CD14-positive monocyte (primary cell): ENCODE data around the gene NAA60. TPM values are rescaled to one million over a fixed set of nuclear protein-coding genes. Genes with fewer than 3 reads are reported as not detected.
A peak's percentile ranks its signal among the peaks of the same experiment; 100 is the strongest.

Experiments used
- DNase-seq, 3 donors: peaks; one replicate each; pipeline ENCODE4 v3.0.0-alpha.2; 2011 to 2022
- H2AFZ ChIP-seq: 2 replicates; pipeline ENCODE4 v1.6.0; 2012; ENCODE audit warnings: mild to moderate bottlenecking, low read depth, low read length, inconsistent platforms; ENCODE audit not compliant: insufficient read depth, poor library complexity, severe bottlenecking
- H3K27ac ChIP-seq, 2 donors: 1 replicate in 1 of 2; 2 replicates in 1 of 2; pipeline ENCODE4 v1.5.1; 2012 to 2013; ENCODE audit warnings: low read length in 2 of 2, control low read depth in 1 of 2, inconsistent platforms in 1 of 2, low read depth in 1 of 2, mild to moderate bottlenecking in 1 of 2
- H3K27me3 ChIP-seq, 2 donors: one replicate each; pipeline versions ENCODE4 v1.6.0 to v1.6.1; 2011 to 2013; ENCODE audit warnings: low read length in 2 of 2; ENCODE audit not compliant: control insufficient read depth in 2 of 2, insufficient read depth in 2 of 2
- H3K36me3 ChIP-seq, 2 donors: replicated peaks in 1 of 2; 1 replicate in 1 of 2; 2 replicates in 1 of 2; pipeline versions ENCODE4 v1.5.1 to v1.6.1; 2012 to 2013; ENCODE audit warnings: low read length in 2 of 2, control low read depth in 1 of 2, inconsistent platforms in 1 of 2, mild to moderate bottlenecking in 1 of 2; ENCODE audit not compliant: insufficient read depth in 2 of 2, control insufficient read depth in 1 of 2
- H3K4me1 ChIP-seq, 2 donors: 1 replicate in 1 of 2; 2 replicates in 1 of 2; pipeline versions ENCODE4 v1.5.1 to v1.6.1; 2012 to 2013; ENCODE audit warnings: low read length in 2 of 2, control low read depth in 1 of 2, inconsistent platforms in 1 of 2, mild to moderate bottlenecking in 1 of 2, moderate library complexity in 1 of 2; ENCODE audit not compliant: insufficient read depth in 2 of 2, control insufficient read depth in 1 of 2
- H3K4me2 ChIP-seq: replicated peaks from 2 replicates; pipeline ENCODE3; 2012; ENCODE audit warnings: low read length, moderate library complexity, mild to moderate bottlenecking; ENCODE audit not compliant: poor library complexity, severe bottlenecking; ENCODE audit errors: extremely low read depth
- H3K4me3 ChIP-seq, 3 experiments: fragments of 200-600 bp in 1 of 3; sonication (generic) in 1 of 3; replicated peaks in 1 of 3; 1 replicate in 2 of 3; 2 replicates in 1 of 3; pipeline ENCODE4 v1.5.1; 2011 to 2013; ENCODE audit warnings: low read length in 3 of 3, mild to moderate bottlenecking in 3 of 3, control low read depth in 2 of 3, low read depth in 2 of 3, inconsistent platforms in 1 of 3, moderate library complexity in 1 of 3
- H3K79me2 ChIP-seq: 2 replicates; pipeline ENCODE4 v1.6.0; 2012; ENCODE audit warnings: mild to moderate bottlenecking, control low read depth, inconsistent platforms, low read length, moderate library complexity; ENCODE audit not compliant: insufficient read depth
- H3K9ac ChIP-seq: 2 replicates; pipeline ENCODE4 v1.6.0; 2017; ENCODE audit warnings: low read length, mild to moderate bottlenecking; ENCODE audit not compliant: insufficient read depth, poor library complexity, severe bottlenecking
- H3K9me3 ChIP-seq, 2 donors: replicated peaks in 1 of 2; 1 replicate in 1 of 2; 2 replicates in 1 of 2; pipeline versions ENCODE4 v1.5.1 to v1.6.1; 2012 to 2013; ENCODE audit warnings: low read length in 2 of 2, control low read depth in 1 of 2; ENCODE audit not compliant: control insufficient read depth in 1 of 2, insufficient read depth in 1 of 2
- H4K20me1 ChIP-seq: 2 replicates; pipeline ENCODE4 v1.6.0; 2012; ENCODE audit warnings: mild to moderate bottlenecking, low read length, control low read depth, moderate library complexity; ENCODE audit not compliant: insufficient read depth
- H3K27ac Mint-ChIP-seq, 7 donors: one replicate each; pipeline ENCODE4 v1.8.0; 2020; ENCODE audit warnings: mild to moderate bottlenecking in 7 of 7, mixed read lengths in 7 of 7, moderate library complexity in 6 of 7, inconsistent platforms in 2 of 7
- H3K27me3 Mint-ChIP-seq, 3 donors: one replicate each; pipeline ENCODE4 v1.8.0; 2021 to 2022; ENCODE audit warnings: low read depth in 3 of 3, mild to moderate bottlenecking in 3 of 3, mixed read lengths in 3 of 3, moderate library complexity in 3 of 3, inconsistent platforms in 1 of 3
- H3K36me3 Mint-ChIP-seq, 2 donors: one replicate each; pipeline ENCODE4 v1.8.0; 2020; ENCODE audit warnings: mixed read lengths in 2 of 2, inconsistent platforms in 1 of 2, mild to moderate bottlenecking in 1 of 2
- H3K4me1 Mint-ChIP-seq: one replicate; pipeline ENCODE4 v1.8.0; 2020; ENCODE audit warnings: mild to moderate bottlenecking, mixed read lengths
- H3K4me3 Mint-ChIP-seq, 2 donors: one replicate each; pipeline ENCODE4 v1.8.0; 2020; ENCODE audit warnings: mild to moderate bottlenecking in 2 of 2, mixed read lengths in 2 of 2, moderate library complexity in 1 of 2
- H3K9me3 Mint-ChIP-seq, 7 donors: one replicate each; pipeline ENCODE4 v1.8.0; 2020 to 2022; ENCODE audit warnings: mixed read lengths in 7 of 7, mild to moderate bottlenecking in 6 of 7, moderate library complexity in 6 of 7, inconsistent platforms in 2 of 7
- CTCF ChIP-seq: fragments of 200-600 bp; IDR thresholded peaks from one replicate; pipeline ENCODE4 v1.8.0; 2022; ENCODE audit warnings: antibody characterized with exemption, mild to moderate bottlenecking
- WGBS: methylation state at CpG from one replicate; pipeline ENCODE4 v1.1.5; 2013; ENCODE audit warnings: missing lambda C conversion rate; ENCODE audit not compliant: insufficient coverage; 5-methylcytosine and 5-hydroxymethylcytosine counted together
- intact Hi-C, 2 donors: fragments of 100-400 bp; cut with micrococcal nuclease; formaldehyde crosslinking; loops; one replicate each; pipeline versions ENCODE4 v1.15.0 to v1.15.1; 2023
- polyA plus RNA-seq, 3 donors: library from polyadenylated mRNA; depleted of rRNA in 1 of 3; unstranded in 2 of 3; stranded (reverse) in 1 of 3; fragments of 300-500 nt in 2 of 3; fragments of >200 nt in 1 of 3; fragmentation: Illumina TruSeq in 2 of 3; gene quantifications; 1 replicate in 2 of 3; 2 replicates in 1 of 3; pipeline ENCODE4 v1.2.3, GENCODE V29; 2012 to 2021

Gene NAA60
- polyA plus RNA-seq, 3 donors = 19.5 to 48.8 (median 29.7) TPM

GRCh38 chr16:3510416-3510815, 66.9 kb downstream of the NAA60 start:
- no peak overlapping the region for H3K4me3 Mint-ChIP-seq
- Histone ChIP-seq H3K4me1 (no peaks in the 10 kb centered on the region), H3K4me2 (no peak overlapping the region), H3K36me3 (peaks cover 0 to 18% of the 10 kb centered on the region in 2 donors), H3K4me3 (no peak overlapping the region), H4K20me1 (no peaks in the 10 kb centered on the region), H3K9me3 (no peaks in the 10 kb centered on the region), H3K27me3 (no peaks in the 10 kb centered on the region), H2AFZ (no peak overlapping the region), H3K9ac (no peak overlapping the region), H3K79me2 (no peaks in the 10 kb centered on the region), H3K27ac (no peak overlapping the region)
- peaks cover 0 to 2% (median 0%) of the 10 kb centered on the region in 3 donors for H3K27me3 Mint-ChIP-seq
- H3K36me3 Mint-ChIP-seq = peaks cover 19 to 33% of the 10 kb centered on the region in 2 donors
- no peak for DNase-seq
- intact Hi-C loops = no loop called here
- H3K4me1 Mint-ChIP-seq = peaks cover 2% of the 10 kb centered on the region
- no peak for TF ChIP-seq CTCF
- peak overlapping the region in 1 of 7 donors; percentile 5 for H3K27ac Mint-ChIP-seq
- H3K9me3 Mint-ChIP-seq = peaks cover 0 to 3% (median 0%) of the 10 kb centered on the region in 7 donors
- 76% methylated on average over 9 of the region's 10 CpGs for WGBS

DNA sequence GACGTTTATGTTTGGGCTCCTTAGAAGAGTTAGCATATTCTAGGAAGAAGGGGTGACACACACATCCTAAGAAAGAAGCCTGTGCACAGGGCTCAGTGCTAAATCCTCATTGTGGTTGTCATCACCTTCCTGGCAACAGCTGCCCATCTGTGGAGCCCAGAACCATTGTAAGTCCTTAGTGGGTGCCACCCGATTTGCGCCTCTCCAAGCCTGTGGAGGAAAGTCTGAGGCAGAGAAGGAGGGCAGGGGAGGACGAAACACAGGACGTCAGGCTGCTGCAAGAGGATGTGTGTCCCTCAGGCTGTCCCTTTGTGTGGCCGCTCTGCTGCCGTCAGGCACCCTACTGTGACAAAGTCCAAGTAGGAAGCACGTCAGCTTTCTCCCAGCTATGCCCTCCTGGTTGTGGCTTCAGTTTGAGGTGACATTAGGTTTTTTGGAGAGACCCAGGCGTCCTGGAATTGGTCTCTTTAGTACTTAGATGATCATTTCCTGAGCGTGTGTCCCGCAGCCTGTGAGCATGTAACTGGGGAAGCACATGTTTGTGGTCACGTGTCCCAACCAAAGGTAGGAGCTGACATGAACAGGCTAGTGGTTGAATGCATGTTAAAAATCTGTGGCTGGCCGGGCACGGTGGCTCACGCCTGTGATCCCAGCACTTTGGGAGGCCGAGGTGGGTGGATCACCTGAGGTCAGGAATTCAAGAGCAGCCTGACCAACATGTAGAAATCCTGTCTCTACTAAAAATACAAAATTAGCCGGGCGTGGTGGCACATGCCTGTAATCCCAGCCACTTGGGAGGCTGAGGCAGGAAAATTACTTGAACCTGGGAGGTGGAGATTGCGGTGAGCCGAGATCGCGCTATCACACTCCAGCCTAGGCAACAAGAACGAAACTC, 68.1 kb downstream of the NAA60 start:
- Histone ChIP-seq H2AFZ (no peak overlapping the region), H4K20me1 (no peaks in the 10 kb centered on the region), H3K4me3 (no peak overlapping the region), H3K27me3 (no peaks in the 10 kb centered on the region), H3K9ac (no peak overlapping the region), H3K4me2 (no peak overlapping the region), H3K4me1 (no peaks in the 10 kb centered on the region), H3K9me3 (no peaks in the 10 kb centered on the region), H3K79me2 (no peaks in the 10 kb centered on the region), H3K27ac (no peak overlapping the region), H3K36me3 (peaks cover 0 to 14% of the 10 kb centered on the region in 2 donors)
- Mint-ChIP-seq H3K4me3 (no peak overlapping the region), H3K36me3 (peaks cover 19 to 32% of the 10 kb centered on the region in 2 donors), H3K9me3 (peaks cover 0 to 3% (median 0%) of the 10 kb centered on the region in 7 donors), H3K27me3 (no peaks in the 10 kb centered on the region), H3K4me1 (peaks cover 2% of the 10 kb centered on the region), H3K27ac (peak overlapping the region in 1 of 7 donors; percentile 7)
- DNase-seq = no peak
- no peak for TF ChIP-seq CTCF
- intact Hi-C loops = no loop called here
- 94% methylated on average over 16 of the region's 23 CpGs for WGBS
